CD4-positive, alpha-beta memory T cell (primary cell): ENCODE data around the gene SLC25A27. TPM values are rescaled to one million over a fixed set of nuclear protein-coding genes. Genes with fewer than 3 reads are reported as not detected.

Source experiments
- CTCF ChIA-PET: fragments of 350-600 bp; sonication (Branson Sonifier 250); formaldehyde crosslinking; loops from one replicate; lab custom pipeline; 2021; ENCODE audit warnings: inconsistent platforms; ENCODE audit not compliant: partially characterized antibody; lab: Charles Lee
- POLR2A ChIA-PET: fragments of 350-600 bp; sonication (Branson Sonifier 250); formaldehyde crosslinking; loops from one replicate; lab custom pipeline; 2021; ENCODE audit not compliant: partially characterized antibody; lab: Charles Lee
- DNase-seq, 5 donors: peaks; one replicate each; pipeline versions ENCODE4 v3.0.0 to v3.0.0-alpha.2; 2020 to 2022; ENCODE audit warnings: mixed read lengths in 1 of 5
- H3K27ac ChIP-seq: one replicate; pipeline ENCODE4 v1.7.0; 2013; ENCODE audit warnings: low read depth, low read length
- H3K27me3 ChIP-seq: 2 replicates; pipeline ENCODE4 v1.7.0; 2013; ENCODE audit warnings: mild to moderate bottlenecking, low read length, moderate library complexity; ENCODE audit not compliant: insufficient read depth
- H3K36me3 ChIP-seq: 2 replicates; pipeline ENCODE4 v1.7.0; 2013; ENCODE audit warnings: mild to moderate bottlenecking, low read length, moderate library complexity; ENCODE audit not compliant: insufficient read depth
- H3K4me1 ChIP-seq: 2 replicates; pipeline ENCODE4 v1.7.0; 2013; ENCODE audit warnings: mild to moderate bottlenecking, low read length, moderate library complexity; ENCODE audit not compliant: insufficient read depth
- H3K4me3 ChIP-seq, 2 donors: one replicate each; pipeline ENCODE4 v1.7.0; 2013; ENCODE audit warnings: low read length in 2 of 2, mild to moderate bottlenecking in 1 of 2
- H3K9me3 ChIP-seq, 2 donors: one replicate each; pipeline ENCODE4 v1.7.0; 2013; ENCODE audit warnings: low read length in 2 of 2, control low read depth in 1 of 2; ENCODE audit not compliant: control insufficient read depth in 1 of 2
- H3K27ac Mint-ChIP-seq, 7 donors: one replicate each; pipeline ENCODE4 v1.8.0; 2020 to 2021; ENCODE audit warnings: mixed read lengths in 7 of 7, mild to moderate bottlenecking in 6 of 7, inconsistent platforms in 3 of 7, moderate library complexity in 3 of 7
- H3K27me3 Mint-ChIP-seq, 2 donors: one replicate each; pipeline ENCODE4 v1.8.0; 2020 to 2021; ENCODE audit warnings: mixed read lengths in 2 of 2
- H3K36me3 Mint-ChIP-seq, 2 donors: one replicate each; pipeline ENCODE4 v1.8.0; 2020 to 2021; ENCODE audit warnings: mixed read lengths in 2 of 2, inconsistent platforms in 1 of 2, mild to moderate bottlenecking in 1 of 2
- H3K4me1 Mint-ChIP-seq, 4 donors: one replicate each; pipeline ENCODE4 v1.8.0; 2020 to 2021; ENCODE audit warnings: mixed read lengths in 4 of 4, mild to moderate bottlenecking in 1 of 4
- H3K4me3 Mint-ChIP-seq, 8 donors: one replicate each; pipeline ENCODE4 v1.8.0; 2020 to 2021; ENCODE audit warnings: mixed read lengths in 8 of 8, mild to moderate bottlenecking in 7 of 8, moderate library complexity in 6 of 8, inconsistent platforms in 3 of 8
- H3K9me3 Mint-ChIP-seq, 8 donors: one replicate each; pipeline ENCODE4 v1.8.0; 2020 to 2021; ENCODE audit warnings: mixed read lengths in 8 of 8, mild to moderate bottlenecking in 5 of 8, inconsistent platforms in 3 of 8, moderate library complexity in 1 of 8
- intact Hi-C: fragments of 100-400 bp; cut with micrococcal nuclease; formaldehyde crosslinking; loops from one replicate; pipeline ENCODE4 v1.15.1; 2023
- polyA plus RNA-seq, 2 donors: library from polyadenylated mRNA; unstranded; fragments of 300-500 nt; fragmentation: Illumina TruSeq; gene quantifications; one replicate each; pipeline ENCODE4 v1.2.3, GENCODE V29; 2021
- total RNA-seq, 2 experiments: library from RNA; stranded (reverse); gene quantifications; one replicate each; pipeline ENCODE4 v1.2.3, GENCODE V29; 2021

SLC25A27 gene
- total and polyA plus RNA-seq, 4 experiments from 2014 or later, result 2.3 to 2.6 TPM; not detected in 2

GRCh38 chr6:46667377-46667776 lies 14.6 kb downstream of the SLC25A27 start:
- H3K27me3 ChIP-seq, result no peaks in the 10 kb centered on the region
- H3K9me3 ChIP-seq, result no peaks in the 10 kb centered on the region
- Mint-ChIP-seq H3K9me3 (no peaks in the 10 kb centered on the region), H3K27ac (no peak overlapping the region), H3K36me3 (no peaks in the 10 kb centered on the region), H3K4me3 (no peak overlapping the region), H3K4me1 (no peaks in the 10 kb centered on the region), H3K27me3 (no peaks in the 10 kb centered on the region)
- H3K27ac ChIP-seq, result no peak overlapping the region
- CTCF ChIA-PET, result no interaction called here
- POLR2A ChIA-PET, result no interaction called here
- intact Hi-C loops, result no loop called here
- no peak overlapping the region for H3K4me3 ChIP-seq
- H3K36me3 ChIP-seq, result no peaks in the 10 kb centered on the region
- no peaks in the 10 kb centered on the region for H3K4me1 ChIP-seq
- DNase-seq, result no peak

GRCh38 chr6:46674410-46674809 lies 21.6 kb downstream of the SLC25A27 start:
- ChIA-PET CTCF (no interaction called here), POLR2A (no interaction called here)
- H3K36me3 Mint-ChIP-seq, result no peaks in the 10 kb centered on the region
- Histone ChIP-seq H3K27me3 (no peaks in the 10 kb centered on the region), H3K36me3 (no peaks in the 10 kb centered on the region), H3K27ac (no peak overlapping the region), H3K9me3 (no peaks in the 10 kb centered on the region), H3K4me1 (no peaks in the 10 kb centered on the region), H3K4me3 (no peak overlapping the region)
- intact Hi-C loops, result no loop called here
- DNase-seq, result no peak
- H3K4me3 Mint-ChIP-seq, result no peak overlapping the region
- no peaks in the 10 kb centered on the region for H3K27me3 Mint-ChIP-seq
- H3K27ac Mint-ChIP-seq, result no peak overlapping the region
- H3K9me3 Mint-ChIP-seq, result no peaks in the 10 kb centered on the region
- H3K4me1 Mint-ChIP-seq, result no peaks in the 10 kb centered on the region

- Histone ChIP-seq H3K27me3 (no peaks in the 10 kb centered on the region), H3K4me3 (no peak overlapping the region), H3K4me1 (no peaks in the 10 kb centered on the region), H3K9me3 (no peaks in the 10 kb centered on the region), H3K27ac (no peak overlapping the region), H3K36me3 (no peaks in the 10 kb centered on the region)
- H3K4me3 Mint-ChIP-seq, result no peak overlapping the region
- H3K36me3 Mint-ChIP-seq, result no peaks in the 10 kb centered on the region
- peaks cover 0 to 1% (median 0%) of the 10 kb centered on the region in 8 donors for H3K9me3 Mint-ChIP-seq
- ChIA-PET CTCF (no interaction called here), POLR2A (no interaction called here)
- H3K4me1 Mint-ChIP-seq, result no peaks in the 10 kb centered on the region
- no peak overlapping the region for H3K27ac Mint-ChIP-seq
- H3K27me3 Mint-ChIP-seq, result peaks cover 0 to 5% of the 10 kb centered on the region in 2 donors
- no peak for DNase-seq
- intact Hi-C loops, result no loop called here
Measured at GRCh38 chr6:46676604-46677313, 24.0 kb downstream of the SLC25A27 start.

- no peaks in the 10 kb centered on the region for H3K27me3 ChIP-seq
- ChIA-PET CTCF (no interaction called here), POLR2A (no interaction called here)
- no peak overlapping the region for H3K4me3 ChIP-seq
- peaks cover 0 to 5% of the 10 kb centered on the region in 2 donors for H3K27me3 Mint-ChIP-seq
- H3K27ac Mint-ChIP-seq, result no peak overlapping the region
- H3K27ac ChIP-seq, result no peak overlapping the region
- H3K4me1 Mint-ChIP-seq, result no peaks in the 10 kb centered on the region
- H3K4me1 ChIP-seq, result no peaks in the 10 kb centered on the region
- no peaks in the 10 kb centered on the region for H3K36me3 ChIP-seq
- intact Hi-C loops, result no loop called here
- H3K4me3 Mint-ChIP-seq, result no peak overlapping the region
- no peak for DNase-seq
- H3K36me3 Mint-ChIP-seq, result no peaks in the 10 kb centered on the region
- peaks cover 0 to 1% (median 0%) of the 10 kb centered on the region in 8 donors for H3K9me3 Mint-ChIP-seq
- H3K9me3 ChIP-seq, result no peaks in the 10 kb centered on the region
Measured at GRCh38 chr6:46677314-46677654, 24.5 kb downstream of the SLC25A27 start.

- DNase-seq, result no peak
- no peak overlapping the region for H3K27ac ChIP-seq
- Mint-ChIP-seq H3K4me3 (no peak overlapping the region), H3K27me3 (peaks cover 0 to 8% of the 10 kb centered on the region in 2 donors), H3K9me3 (peaks cover 0 to 1% (median 0%) of the 10 kb centered on the region in 8 donors), H3K4me1 (no peaks in the 10 kb centered on the region), H3K36me3 (no peaks in the 10 kb centered on the region), H3K27ac (no peak overlapping the region)
- intact Hi-C loops, result no loop called here
- no peaks in the 10 kb centered on the region for H3K9me3 ChIP-seq
- POLR2A ChIA-PET, result no interaction called here
- no peak overlapping the region for H3K4me3 ChIP-seq
- no peaks in the 10 kb centered on the region for H3K27me3 ChIP-seq
- CTCF ChIA-PET, result no interaction called here
- H3K4me1 ChIP-seq, result no peaks in the 10 kb centered on the region
- H3K36me3 ChIP-seq, result no peaks in the 10 kb centered on the region
Measured at GRCh38 chr6:46684771-46685170, 32.0 kb downstream of the SLC25A27 start.

- Mint-ChIP-seq H3K4me1 (no peaks in the 10 kb centered on the region), H3K9me3 (peaks cover 0 to 2% (median 0%) of the 10 kb centered on the region in 8 donors), H3K27me3 (peaks cover 1 to 3% of the 10 kb centered on the region in 2 donors), H3K36me3 (no peaks in the 10 kb centered on the region), H3K4me3 (no peak within 1 kb of the TSS), H3K27ac (no peak within 1 kb of the TSS)
- no peak within 1 kb of the TSS for H3K4me3 ChIP-seq
- ChIA-PET POLR2A (no interaction called here), CTCF (no interaction called here)
- intact Hi-C loops, result no loop called here
- no peaks in the 10 kb centered on the region for H3K36me3 ChIP-seq
- no peaks in the 10 kb centered on the region for H3K9me3 ChIP-seq
- no peak within 1 kb of the TSS for H3K27ac ChIP-seq
- no peaks in the 10 kb centered on the region for H3K27me3 ChIP-seq
- no peak for DNase-seq
- H3K4me1 ChIP-seq, result no peaks in the 10 kb centered on the region
Measured at GRCh38 chr6:46687619-46688097, 34.9 kb downstream of the SLC25A27 start, which contains the start of gene TDRD6. Gene TDRD6 (plus strand): TSS chr6:46687885. CDS start chr6:46688129, 244 bp downstream.

- Mint-ChIP-seq H3K4me1 (no peaks in the 10 kb centered on the region), H3K27ac (no peak overlapping the region), H3K27me3 (peaks cover 1% of the 10 kb centered on the region in 2 donors), H3K36me3 (no peaks in the 10 kb centered on the region), H3K9me3 (peaks cover 0 to 2% (median 0%) of the 10 kb centered on the region in 8 donors), H3K4me3 (no peak overlapping the region)
- no peak overlapping the region for H3K4me3 ChIP-seq
- H3K36me3 ChIP-seq, result no peaks in the 10 kb centered on the region
- no peak for DNase-seq
- no peak overlapping the region for H3K27ac ChIP-seq
- no peaks in the 10 kb centered on the region for H3K9me3 ChIP-seq
- ChIA-PET POLR2A (no interaction called here), CTCF (no interaction called here)
- intact Hi-C loops, result no loop called here
- no peaks in the 10 kb centered on the region for H3K27me3 ChIP-seq
- H3K4me1 ChIP-seq, result no peaks in the 10 kb centered on the region
Measured at GRCh38 chr6:46688117-46688965, 35.6 kb downstream of the SLC25A27 start.
